Progenitor cell of endocrine pancreas (in vitro differentiated cells): ENCODE data around the gene MEGF6. TPM values are rescaled to one million over a fixed set of nuclear protein-coding genes. Genes with fewer than 3 reads are reported as not detected.

Source experiments
- DNase-seq: peaks from one replicate; pipeline ENCODE4 v3.0.0; 2021; ENCODE audit warnings: low spot score; ENCODE audit not compliant: unreplicated experiment
- H3K27ac Mint-ChIP-seq: 2 replicates; pipeline ENCODE4 v1.8.0; 2021; ENCODE audit warnings: mild to moderate bottlenecking, moderate library complexity, mixed read lengths
- H3K27me3 Mint-ChIP-seq: 2 replicates; pipeline ENCODE4 v1.8.0; 2021; ENCODE audit warnings: mixed read lengths
- H3K36me3 Mint-ChIP-seq: 2 replicates; pipeline ENCODE4 v1.8.0; 2022; ENCODE audit warnings: mixed read lengths; ENCODE audit not compliant: insufficient read depth
- H3K4me1 Mint-ChIP-seq: 2 replicates; pipeline ENCODE4 v1.8.0; 2021; ENCODE audit warnings: low read depth, mixed read lengths
- H3K4me3 Mint-ChIP-seq: 2 replicates; pipeline ENCODE4 v1.8.0; 2021; ENCODE audit warnings: low read depth, mild to moderate bottlenecking, moderate library complexity, mixed read lengths
- H3K9me3 Mint-ChIP-seq: 2 replicates; pipeline ENCODE4 v1.8.0; 2021; ENCODE audit warnings: low read depth, mixed read lengths
- total RNA-seq: library from RNA; stranded (reverse); gene quantifications from 2 replicates; pipeline ENCODE4 v1.2.1, GENCODE V29; 2021
- TF ChIP-seq, protein P1 (sequence below): fragments of 200-600 bp; sonication (generic); IDR thresholded peaks from one replicate; pipeline ENCODE4 v1.5.0; 2021; ENCODE audit warnings: antibody characterized with exemption, mild to moderate bottlenecking; ENCODE audit not compliant: unreplicated experiment

Gene MEGF6
- total RNA-seq, 1 donor from 2014 or later, result 83.8 TPM

DNA sequence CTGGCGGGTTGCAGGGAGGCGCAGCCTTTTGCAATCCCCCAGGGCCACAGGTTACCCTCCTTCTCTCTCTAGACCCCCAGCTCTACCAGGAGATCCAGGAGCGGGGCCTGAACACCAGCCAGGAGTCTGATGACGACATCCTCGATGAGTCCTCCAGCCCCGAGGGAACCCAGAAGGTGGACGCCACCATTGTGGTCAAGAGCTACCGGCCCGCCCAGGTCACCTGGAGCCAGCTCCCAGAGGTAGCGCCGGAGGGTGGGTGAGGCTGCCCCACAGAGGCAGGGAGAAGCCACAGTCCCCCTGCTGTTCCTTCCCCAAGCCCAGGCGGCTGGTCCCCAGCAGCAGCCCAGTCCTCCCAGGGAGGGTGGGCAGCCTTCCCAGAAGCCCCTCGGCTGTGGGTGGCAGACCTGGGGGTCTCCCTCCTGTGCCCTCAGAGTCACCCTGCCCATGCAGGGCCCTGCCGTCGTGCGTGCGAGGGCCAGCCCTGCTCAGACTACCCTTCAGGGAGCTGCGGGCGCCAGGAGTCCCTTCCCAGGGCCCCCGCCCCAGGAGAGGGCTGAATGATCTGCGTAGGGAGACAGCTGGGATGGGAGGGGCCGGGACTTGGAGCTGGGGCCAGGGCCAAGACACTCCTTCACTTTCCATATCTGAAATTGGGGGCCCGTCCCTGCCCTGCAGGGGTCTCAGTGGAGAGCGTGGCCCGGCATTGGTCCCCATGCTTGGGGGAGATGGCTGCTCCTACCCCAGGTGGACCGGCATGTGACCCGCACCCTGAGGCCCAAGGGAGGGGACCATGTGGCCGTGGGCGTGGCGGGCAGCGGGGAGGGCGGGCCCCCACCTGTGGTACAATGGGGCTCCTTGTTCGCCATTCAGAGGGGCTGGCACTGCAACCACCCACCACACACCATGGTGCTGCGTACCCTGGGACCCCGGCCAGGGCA lies 143.9 kb downstream of the MEGF6 start:
- no peaks in the 10 kb centered on the region for H3K27me3 Mint-ChIP-seq
- no peak for DNase-seq
- TF ChIP-seq, protein P1, sequence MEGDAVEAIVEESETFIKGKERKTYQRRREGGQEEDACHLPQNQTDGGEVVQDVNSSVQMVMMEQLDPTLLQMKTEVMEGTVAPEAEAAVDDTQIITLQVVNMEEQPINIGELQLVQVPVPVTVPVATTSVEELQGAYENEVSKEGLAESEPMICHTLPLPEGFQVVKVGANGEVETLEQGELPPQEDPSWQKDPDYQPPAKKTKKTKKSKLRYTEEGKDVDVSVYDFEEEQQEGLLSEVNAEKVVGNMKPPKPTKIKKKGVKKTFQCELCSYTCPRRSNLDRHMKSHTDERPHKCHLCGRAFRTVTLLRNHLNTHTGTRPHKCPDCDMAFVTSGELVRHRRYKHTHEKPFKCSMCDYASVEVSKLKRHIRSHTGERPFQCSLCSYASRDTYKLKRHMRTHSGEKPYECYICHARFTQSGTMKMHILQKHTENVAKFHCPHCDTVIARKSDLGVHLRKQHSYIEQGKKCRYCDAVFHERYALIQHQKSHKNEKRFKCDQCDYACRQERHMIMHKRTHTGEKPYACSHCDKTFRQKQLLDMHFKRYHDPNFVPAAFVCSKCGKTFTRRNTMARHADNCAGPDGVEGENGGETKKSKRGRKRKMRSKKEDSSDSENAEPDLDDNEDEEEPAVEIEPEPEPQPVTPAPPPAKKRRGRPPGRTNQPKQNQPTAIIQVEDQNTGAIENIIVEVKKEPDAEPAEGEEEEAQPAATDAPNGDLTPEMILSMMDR, result no peak
- no peaks in the 10 kb centered on the region for H3K36me3 Mint-ChIP-seq
- no peak overlapping the region for H3K4me3 Mint-ChIP-seq
- peaks cover 8% of the 10 kb centered on the region for H3K4me1 Mint-ChIP-seq
- H3K9me3 Mint-ChIP-seq, result no peaks in the 10 kb centered on the region
- H3K27ac Mint-ChIP-seq, result no peak overlapping the region

GRCh38 chr1:3466366-3467075 lies 144.8 kb downstream of the MEGF6 start:
- no peak overlapping the region for H3K4me3 Mint-ChIP-seq
- peaks cover 6% of the 10 kb centered on the region for H3K4me1 Mint-ChIP-seq
- H3K36me3 Mint-ChIP-seq, result no peaks in the 10 kb centered on the region
- no peak for DNase-seq
- no peak overlapping the region for H3K27ac Mint-ChIP-seq
- H3K9me3 Mint-ChIP-seq, result no peaks in the 10 kb centered on the region
- H3K27me3 Mint-ChIP-seq, result no peaks in the 10 kb centered on the region
- TF ChIP-seq, protein P1, result no peak

GRCh38 chr1:3465935-3466321 lies 145.4 kb downstream of the MEGF6 start:
- Mint-ChIP-seq H3K4me1 (peaks cover 6% of the 10 kb centered on the region), H3K9me3 (no peaks in the 10 kb centered on the region), H3K36me3 (no peaks in the 10 kb centered on the region), H3K27ac (no peak overlapping the region), H3K4me3 (no peak overlapping the region), H3K27me3 (no peaks in the 10 kb centered on the region)
- TF ChIP-seq, protein P1, result no peak
- DNase-seq, result no peak

DNA sequence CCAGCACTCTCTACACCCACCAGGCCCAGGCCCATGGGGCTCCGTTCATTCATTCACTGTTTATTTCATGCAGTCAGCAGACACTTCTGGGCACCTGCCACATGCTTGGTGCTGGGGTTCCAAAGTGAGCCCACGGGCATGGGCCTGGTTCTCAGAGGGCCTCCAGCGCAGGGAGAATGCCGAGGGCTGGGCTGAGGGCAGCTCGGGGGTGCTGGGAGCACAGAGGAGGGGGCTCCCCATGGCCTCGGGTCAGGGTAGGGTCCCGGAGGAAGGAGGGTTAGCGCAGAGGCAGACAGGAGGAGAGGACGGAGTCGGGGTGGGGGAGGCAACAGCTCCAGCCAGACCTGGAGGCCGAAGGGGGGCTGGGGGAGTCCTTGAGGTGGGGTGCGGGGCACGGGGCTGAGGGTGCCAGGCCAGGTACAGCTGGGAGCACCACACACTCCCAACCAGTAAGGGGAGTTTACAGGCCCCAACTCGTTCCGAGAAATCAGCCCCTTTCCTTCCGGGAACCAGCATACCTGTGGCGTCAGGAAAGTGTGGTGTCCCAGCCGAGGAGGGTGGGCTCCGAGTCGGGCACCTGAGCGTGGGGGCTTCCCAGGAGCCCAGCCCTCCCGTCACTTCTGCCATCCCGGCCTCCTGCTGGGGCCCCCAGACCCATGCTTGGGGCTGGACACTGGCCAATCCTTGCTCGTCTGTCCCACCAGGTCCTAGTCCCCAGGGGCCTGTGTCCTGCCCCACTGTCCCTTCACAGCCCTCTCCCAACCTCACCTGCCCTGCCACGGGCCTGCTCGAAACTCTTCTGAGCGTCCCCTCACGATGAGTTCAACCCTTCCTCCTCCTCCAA lies 146.0 kb downstream of the MEGF6 start:
- TF ChIP-seq, protein P1, result no peak
- Mint-ChIP-seq H3K9me3 (no peaks in the 10 kb centered on the region), H3K4me1 (peaks cover 5% of the 10 kb centered on the region), H3K27me3 (no peaks in the 10 kb centered on the region), H3K27ac (no peak overlapping the region), H3K36me3 (no peaks in the 10 kb centered on the region), H3K4me3 (no peak overlapping the region)
- DNase-seq, result no peak

GRCh38 chr1:3464649-3465025 lies 146.7 kb downstream of the MEGF6 start:
- Mint-ChIP-seq H3K27me3 (no peaks in the 10 kb centered on the region), H3K4me1 (peaks cover 11% of the 10 kb centered on the region), H3K4me3 (no peak overlapping the region), H3K27ac (no peak overlapping the region), H3K36me3 (no peaks in the 10 kb centered on the region), H3K9me3 (no peaks in the 10 kb centered on the region)
- TF ChIP-seq, protein P1, result no peak
- DNase-seq, result no peak
